Erythroblast (primary cell): ENCODE measurements around the gene S100A8.
"Not testable (repeated sequence)": the region's sequence is repeated elsewhere in the genome, so short reads cannot be mapped to it uniquely, and the experiment has no call there.

Source experiments
- GATA1 ChIP-seq: IDR thresholded peaks from 2 replicates; pipeline ENCODE4 v1.6.1; 2011; ENCODE audit warnings: low read depth, mild to moderate bottlenecking, control low read depth, low read length, moderate library complexity
- POLR2A ChIP-seq: IDR thresholded peaks from 2 replicates; pipeline ENCODE4 v1.6.1; 2011; ENCODE audit warnings: mild to moderate bottlenecking, low read length

GRCh38 chr1:153407274-153407673 lies 16.4 kb upstream of the S100A8 start:
- TF ChIP-seq POLR2A, GATA1: not testable (repeated sequence)
